HCT116 (cell line): Measurements from ENCODE around the gene CATSPERB. TPM values are rescaled to one million over a fixed set of nuclear protein-coding genes. Genes with fewer than 3 reads are reported as not detected.

Experiments used
- ATAC-seq: fragments of 200-7000 bp; cut with Tn5 transposase; 2 replicates; pipeline ENCODE4 v1.9.1; 2020; ENCODE audit warnings: mild to moderate bottlenecking, moderate library complexity
- BruUV-seq: library from RNA; stranded (reverse); fragments of 400-500 nt; replicated peaks from 2 replicates; lab custom pipeline; 2021; lab: Mats Ljungman, UMichigan
- CTCF ChIA-PET: fragments of 300-600 bp; sonication (Branson Sonifier 250); formaldehyde crosslinking; loops from one replicate; lab custom pipeline; 2021; ENCODE audit warnings: antibody characterized with exemption; lab: Charles Lee
- POLR2A ChIA-PET: fragments of 300-600, 350-600 bp; sonication (Branson Sonifier 250); formaldehyde crosslinking; loops from one replicate; lab custom pipeline; 2021; ENCODE audit warnings: antibody characterized with exemption; lab: Charles Lee
- RAD21 ChIA-PET, 2 experiments: fragments of 300-600 bp; sonication (Branson Sonifier 250); formaldehyde crosslinking; loops; one replicate each; lab custom pipeline; 2023; ENCODE audit warnings: low total read pairs in 2 of 2; ENCODE audit not compliant: uncharacterized antibody in 2 of 2, unreplicated experiment in 2 of 2, low non-redundant PET in 1 of 2; lab: Charles Lee
- DNase-seq: peaks from one replicate; pipeline ENCODE4 v3.0.0-alpha.2; 2010; ENCODE audit warnings: low read depth, low spot score
- H2AFZ ChIP-seq: fragments of 200-600 bp; shearing (Covaris generic), sonication (generic); 2 replicates; pipeline ENCODE4 v1.6.1; 2017; ENCODE audit warnings: low read depth, mixed run types, mixed read lengths, antibody characterized with exemption, low read length; ENCODE audit not compliant: poor library complexity, severe bottlenecking
- H3K27ac ChIP-seq: 2 replicates; pipeline ENCODE4 v1.5.1; 2012; ENCODE audit warnings: low read depth, low read length
- H3K27me3 ChIP-seq: fragments of 200-600 bp; sonication (generic); 2 replicates; pipeline ENCODE4 v1.6.1; 2016; ENCODE audit warnings: mixed run types, low read length, mixed read lengths; ENCODE audit not compliant: insufficient read depth
- H3K36me3 ChIP-seq, 2 experiments: fragments of 200-500 bp in 1 of 2; fragments of 200-600 bp in 1 of 2; sonication (Bioruptor generic) in 1 of 2; sonication (generic) in 1 of 2; 2 replicates each; pipeline versions ENCODE4 v1.5.1 to v1.6.1; 2014 to 2016; ENCODE audit warnings: low read length in 2 of 2, inconsistent platforms in 1 of 2, mixed read lengths in 1 of 2, mixed run types in 1 of 2; ENCODE audit not compliant: insufficient read depth in 2 of 2, control insufficient read depth in 1 of 2
- H3K4me1 ChIP-seq, 2 experiments: fragments of 200-600 bp in 1 of 2; sonication (generic) in 1 of 2; 2 replicates each; pipeline versions ENCODE4 v1.5.1 to v1.6.1; 2012 to 2017; ENCODE audit warnings: low read length in 2 of 2, inconsistent platforms in 1 of 2, mild to moderate bottlenecking in 1 of 2, mixed read lengths in 1 of 2, mixed run types in 1 of 2, moderate library complexity in 1 of 2; ENCODE audit not compliant: insufficient read depth in 2 of 2, control insufficient read depth in 1 of 2
- H3K4me2 ChIP-seq: fragments of 200-600 bp; sonication (generic); 2 replicates; pipeline ENCODE4 v1.6.1; 2017; ENCODE audit warnings: mixed run types, low read length, mixed read lengths
- H3K4me3 ChIP-seq, 2 experiments: fragments of 200-600 bp in 1 of 2; sonication (generic) in 1 of 2; replicated peaks in 1 of 2; 2 replicates each; pipeline ENCODE4 v1.5.1; 2011 to 2016; ENCODE audit warnings: low read length in 2 of 2, control low read depth in 1 of 2, low read depth in 1 of 2, mild to moderate bottlenecking in 1 of 2, mixed read lengths in 1 of 2, mixed run types in 1 of 2
- H3K79me2 ChIP-seq: fragments of 200-600 bp; sonication (generic); 2 replicates; pipeline ENCODE4 v1.6.1; 2017; ENCODE audit warnings: mild to moderate bottlenecking, mixed run types, low read length, moderate library complexity, mixed read lengths; ENCODE audit not compliant: insufficient read depth
- H3K9ac ChIP-seq: fragments of 200-600 bp; sonication (generic); 2 replicates; pipeline ENCODE4 v1.6.1; 2016; ENCODE audit warnings: low read length, mixed read lengths
- H3K9me2 ChIP-seq: fragments of 200-600 bp; sonication (generic), shearing (Covaris generic); 2 replicates; pipeline ENCODE4 v1.6.1; 2017; ENCODE audit warnings: mixed run types, mild to moderate bottlenecking, moderate library complexity; ENCODE audit not compliant: insufficient read depth
- H3K9me3 ChIP-seq, 2 experiments: fragments of 200-500 bp in 1 of 2; fragments of 200-600 bp in 1 of 2; sonication (Bioruptor generic) in 1 of 2; sonication (generic) in 1 of 2; 2 replicates each; pipeline ENCODE4 v1.6.1; 2014 to 2017; ENCODE audit warnings: low read length in 2 of 2, mixed read lengths in 2 of 2, inconsistent platforms in 1 of 2, low read depth in 1 of 2, mild to moderate bottlenecking in 1 of 2, mixed run types in 1 of 2, moderate library complexity in 1 of 2; ENCODE audit not compliant: control insufficient read depth in 1 of 2, insufficient read depth in 1 of 2
- H4K20me1 ChIP-seq: fragments of 200-600 bp; sonication (generic), shearing (Covaris generic); 2 replicates; pipeline ENCODE4 v1.6.1; 2017; ENCODE audit warnings: mixed run types, mild to moderate bottlenecking, moderate library complexity; ENCODE audit not compliant: insufficient read depth
- ELF1 ChIP-seq: IDR thresholded peaks from 2 replicates; pipeline ENCODE4 v1.6.1; 2012; ENCODE audit warnings: low read depth, borderline replicate concordance
- EZH2 ChIP-seq: fragments of 200-600 bp; sonication (generic); IDR thresholded peaks from 2 replicates; pipeline ENCODE4 v1.6.1; 2017; ENCODE audit warnings: antibody characterized with exemption, mixed run types
- POLR2AphosphoS5 ChIP-seq: IDR thresholded peaks from 2 replicates; pipeline ENCODE4 v1.6.1; 2011; ENCODE audit warnings: mild to moderate bottlenecking, low read depth, low read length, moderate library complexity
- RAD21 ChIP-seq: IDR thresholded peaks from 2 replicates; pipeline ENCODE4 v1.6.1; 2012; ENCODE audit warnings: low read depth, mild to moderate bottlenecking
- TCF7L2 ChIP-seq: IDR thresholded peaks from 2 replicates; pipeline ENCODE4 v1.7.0; 2011; ENCODE audit warnings: borderline replicate concordance, inconsistent platforms; ENCODE audit not compliant: insufficient read depth, insufficient read length; ENCODE audit errors: extremely low read depth
- YY1 ChIP-seq: IDR thresholded peaks from 2 replicates; pipeline ENCODE4 v1.6.1; 2011; ENCODE audit warnings: low read length, low read depth, moderate library complexity, mild to moderate bottlenecking; ENCODE audit not compliant: insufficient replicate concordance; ENCODE audit errors: extremely low read depth
- ZFX ChIP-seq: fragments of 450-650 bp; IDR thresholded peaks from 2 replicates; pipeline ENCODE4 v1.6.1; 2017
- ZNF274 ChIP-seq: fragments of 200-500 bp; sonication (Bioruptor generic); IDR thresholded peaks from 2 replicates; pipeline ENCODE4 v1.6.1; 2014; ENCODE audit warnings: mild to moderate bottlenecking, low read depth, low read length, inconsistent platforms
- intact Hi-C: fragments of 100-400 bp; cut with micrococcal nuclease; formaldehyde crosslinking; loops from 2 replicates; pipeline ENCODE4 v1.10.0; 2022
- total RNA-seq: library from RNA; stranded (reverse); gene quantifications from one replicate; pipeline ENCODE4 v1.2.1, GENCODE V29; 2021; ENCODE audit not compliant: unreplicated experiment
- TF ChIP-seq, protein P1 (sequence below), 3 experiments: fragments of 200-600 bp in 1 of 3; sonication (generic) in 1 of 3; IDR thresholded peaks in 2 of 3; conservative IDR thresholded peaks in 1 of 3; 2 replicates each; pipeline ENCODE4 v1.5.1; 2012 to 2017; ENCODE audit warnings: low read depth in 2 of 3, low read length in 2 of 3, antibody characterized with exemption in 1 of 3, borderline replicate concordance in 1 of 3, control low read depth in 1 of 3, mild to moderate bottlenecking in 1 of 3, mixed read lengths in 1 of 3, mixed run types in 1 of 3, moderate library complexity in 1 of 3; ENCODE audit not compliant: insufficient read depth in 1 of 3

CATSPERB gene
- total RNA-seq, 1 experiment from 2014 or later: 0.74 TPM

GRCh38 chr14:91751719-91752118 lies 19.8 kb upstream of the CATSPERB start:
- intact Hi-C loops: no loop called here
- H3K9me3 ChIP-seq: no peaks in the 10 kb centered on the region
- H3K9me2 ChIP-seq: no peaks in the 10 kb centered on the region
- ChIA-PET CTCF (no interaction called here), RAD21 (no interaction called here), POLR2A (no interaction called here)
- H3K4me2 ChIP-seq: no peak overlapping the region
- no peak overlapping the region for H3K27ac ChIP-seq
- no peak overlapping the region for H3K9ac ChIP-seq
- no peak overlapping the region for H3K4me3 ChIP-seq
- no peaks in the 10 kb centered on the region for H3K27me3 ChIP-seq
- H3K79me2 ChIP-seq: no peaks in the 10 kb centered on the region
- H3K4me1 ChIP-seq: peaks cover 0 to 30% of the 10 kb centered on the region in 2 experiments; a peak in 3 of 4 replicates
- H4K20me1 ChIP-seq: no peaks in the 10 kb centered on the region
- BruUV-seq: no TSS peak
- ATAC-seq (no peak), DNase-seq (no peak)
- H3K36me3 ChIP-seq: no peaks in the 10 kb centered on the region
- TF ChIP-seq RAD21 (no peak), TCF7L2 (no peak), POLR2AphosphoS5 (no peak), ELF1 (no peak), ZFX (no peak)
- TF ChIP-seq, protein P1, sequence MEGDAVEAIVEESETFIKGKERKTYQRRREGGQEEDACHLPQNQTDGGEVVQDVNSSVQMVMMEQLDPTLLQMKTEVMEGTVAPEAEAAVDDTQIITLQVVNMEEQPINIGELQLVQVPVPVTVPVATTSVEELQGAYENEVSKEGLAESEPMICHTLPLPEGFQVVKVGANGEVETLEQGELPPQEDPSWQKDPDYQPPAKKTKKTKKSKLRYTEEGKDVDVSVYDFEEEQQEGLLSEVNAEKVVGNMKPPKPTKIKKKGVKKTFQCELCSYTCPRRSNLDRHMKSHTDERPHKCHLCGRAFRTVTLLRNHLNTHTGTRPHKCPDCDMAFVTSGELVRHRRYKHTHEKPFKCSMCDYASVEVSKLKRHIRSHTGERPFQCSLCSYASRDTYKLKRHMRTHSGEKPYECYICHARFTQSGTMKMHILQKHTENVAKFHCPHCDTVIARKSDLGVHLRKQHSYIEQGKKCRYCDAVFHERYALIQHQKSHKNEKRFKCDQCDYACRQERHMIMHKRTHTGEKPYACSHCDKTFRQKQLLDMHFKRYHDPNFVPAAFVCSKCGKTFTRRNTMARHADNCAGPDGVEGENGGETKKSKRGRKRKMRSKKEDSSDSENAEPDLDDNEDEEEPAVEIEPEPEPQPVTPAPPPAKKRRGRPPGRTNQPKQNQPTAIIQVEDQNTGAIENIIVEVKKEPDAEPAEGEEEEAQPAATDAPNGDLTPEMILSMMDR (IDR thresholded peaks at IDR 0.05 in 2 of 3, conservative IDR thresholded peaks at IDR 0.05 in 1 of 3; ENCODE audit: borderline replicate concordance in 1 of 3, insufficient read depth in 1 of 3, low read depth in 2 of 3, low read length in 2 of 3): no peak
- no peak overlapping the region for H2AFZ ChIP-seq

GRCh38 chr14:91750634-91751198 lies 18.8 kb upstream of the CATSPERB start:
- no peaks in the 10 kb centered on the region for H3K9me3 ChIP-seq
- TF ChIP-seq, protein P1 (IDR thresholded peaks at IDR 0.05 in 2 of 3, conservative IDR thresholded peaks at IDR 0.05 in 1 of 3; ENCODE audit: borderline replicate concordance in 1 of 3, insufficient read depth in 1 of 3, low read depth in 2 of 3, low read length in 2 of 3): no peak
- TF ChIP-seq ZFX (no peak), TCF7L2 (no peak), ZNF274 (no peak), YY1 (no peak), EZH2 (no peak)
- H3K4me1 ChIP-seq: peaks cover 0 to 24% of the 10 kb centered on the region in 2 experiments; a peak in 3 of 4 replicates
- H3K36me3 ChIP-seq: no peaks in the 10 kb centered on the region
- H3K4me3 ChIP-seq: no peak overlapping the region
- CTCF ChIA-PET: no interaction called here
- no TSS peak for BruUV-seq
- no peak for ATAC-seq
- no peak overlapping the region for H3K9ac ChIP-seq
- no peaks in the 10 kb centered on the region for H4K20me1 ChIP-seq
- no peaks in the 10 kb centered on the region for H3K27me3 ChIP-seq
- no peak for DNase-seq
- intact Hi-C loops: no loop called here
- POLR2A ChIA-PET: no interaction called here
- no peak overlapping the region for H3K27ac ChIP-seq
- RAD21 ChIA-PET: no interaction called here
- no peaks in the 10 kb centered on the region for H3K79me2 ChIP-seq
- no peaks in the 10 kb centered on the region for H3K9me2 ChIP-seq
- no peak overlapping the region for H2AFZ ChIP-seq
- H3K4me2 ChIP-seq: no peak overlapping the region
